OCI-LY1 (cell line): ENCODE results near the gene SRRM2.

Experiments
- H2AFZ ChIP-seq: fragments of 200-600 bp; sonication (generic), shearing (Covaris generic); 2 replicates; pipeline ENCODE4 v1.6.0; 2014; ENCODE audit warnings: antibody characterized with exemption, mild to moderate bottlenecking, low read length
- H3F3A ChIP-seq: fragments of 200-600 bp; sonication (generic), shearing (Covaris generic); 2 replicates; pipeline ENCODE4 v1.6.0; 2014; ENCODE audit warnings: mild to moderate bottlenecking, antibody characterized with exemption, low read length, moderate library complexity; ENCODE audit not compliant: insufficient read depth
- H3K27ac ChIP-seq: fragments of 200-600 bp; sonication (generic); 2 replicates; pipeline ENCODE4 v1.5.1; 2014; ENCODE audit warnings: low read length, mixed run types, mild to moderate bottlenecking, low read depth; ENCODE audit not compliant: poor library complexity, severe bottlenecking
- H3K27me3 ChIP-seq: fragments of 200-600 bp; sonication (generic); 2 replicates; pipeline ENCODE4 v1.6.0; 2014; ENCODE audit warnings: antibody characterized with exemption, mild to moderate bottlenecking, low read length, moderate library complexity; ENCODE audit not compliant: insufficient read depth
- H3K36me3 ChIP-seq: fragments of 200-600 bp; sonication (generic); 2 replicates; pipeline ENCODE4 v1.6.1; 2014; ENCODE audit warnings: mild to moderate bottlenecking, antibody characterized with exemption, low read length, moderate library complexity, mixed read lengths; ENCODE audit not compliant: insufficient read depth
- H3K4me1 ChIP-seq: fragments of 200-600 bp; sonication (generic); 2 replicates; pipeline ENCODE4 v1.5.1; 2014; ENCODE audit warnings: mild to moderate bottlenecking, low read length, moderate library complexity; ENCODE audit not compliant: insufficient read depth, severe bottlenecking
- H3K4me2 ChIP-seq: fragments of 200-600 bp; sonication (generic), shearing (Covaris generic); 2 replicates; pipeline ENCODE4 v1.6.1; 2014; ENCODE audit warnings: low read length
- H3K4me3 ChIP-seq: fragments of 200-600 bp; sonication (generic); 2 replicates; pipeline ENCODE4 v1.5.1; 2014; ENCODE audit warnings: low read length, low read depth, mild to moderate bottlenecking, mixed read lengths; ENCODE audit not compliant: poor library complexity, severe bottlenecking
- H3K79me2 ChIP-seq: fragments of 200-600 bp; shearing (Covaris generic); 2 replicates; pipeline ENCODE4 v1.6.1; 2016; ENCODE audit warnings: mixed run types, low read length, mixed read lengths; ENCODE audit not compliant: insufficient read depth
- H3K9ac ChIP-seq: fragments of 200-600 bp; sonication (generic), shearing (Covaris generic); 2 replicates; pipeline ENCODE4 v1.6.1; 2014; ENCODE audit warnings: mild to moderate bottlenecking, low read length, mixed read lengths
- H3K9me2 ChIP-seq: fragments of 200-600 bp; sonication (generic), shearing (Covaris generic); 2 replicates; pipeline ENCODE4 v1.6.1; 2014; ENCODE audit warnings: low read depth, mild to moderate bottlenecking, low read length, mixed read lengths
- H3K9me3 ChIP-seq: fragments of 200-600 bp; shearing (Covaris generic); 2 replicates; pipeline ENCODE4 v1.6.1; 2014; ENCODE audit warnings: low read length, mixed read lengths
- H4K20me1 ChIP-seq: fragments of 200-600 bp; sonication (generic), shearing (Covaris generic); 2 replicates; pipeline ENCODE4 v1.6.0; 2016; ENCODE audit warnings: mild to moderate bottlenecking, low read length; ENCODE audit not compliant: insufficient read depth
- EZH2 ChIP-seq: fragments of 200-600 bp; sonication (generic), shearing (Covaris generic); IDR thresholded peaks from 2 replicates; pipeline ENCODE4 v1.8.0; 2017; ENCODE audit warnings: borderline replicate concordance, mixed run types, mild to moderate bottlenecking, antibody characterized with exemption, low read length, moderate library complexity, mixed read lengths
- TF ChIP-seq, protein P1 (sequence below): fragments of 200-600 bp; sonication (generic), shearing (Covaris generic); IDR thresholded peaks from 2 replicates; pipeline ENCODE4 v1.5.1; 2017; ENCODE audit warnings: mild to moderate bottlenecking, antibody characterized with exemption, low read length, moderate library complexity, mixed read lengths

SRRM2 gene

GRCh38 chr16:2767140-2767731, 14.8 kb downstream of the SRRM2 start:
- H3K9ac ChIP-seq = no peak overlapping the region
- no peaks in the 10 kb centered on the region for H3K4me1 ChIP-seq
- no peak overlapping the region for H3K27ac ChIP-seq
- H3K9me2 ChIP-seq = no peaks in the 10 kb centered on the region
- no peaks in the 10 kb centered on the region for H3K9me3 ChIP-seq
- no peaks in the 10 kb centered on the region; the same call in 1 of the 2 replicates for H3F3A ChIP-seq
- no peaks in the 10 kb centered on the region for H3K79me2 ChIP-seq
- no peak overlapping the region for H3K4me3 ChIP-seq
- TF ChIP-seq, protein P1, sequence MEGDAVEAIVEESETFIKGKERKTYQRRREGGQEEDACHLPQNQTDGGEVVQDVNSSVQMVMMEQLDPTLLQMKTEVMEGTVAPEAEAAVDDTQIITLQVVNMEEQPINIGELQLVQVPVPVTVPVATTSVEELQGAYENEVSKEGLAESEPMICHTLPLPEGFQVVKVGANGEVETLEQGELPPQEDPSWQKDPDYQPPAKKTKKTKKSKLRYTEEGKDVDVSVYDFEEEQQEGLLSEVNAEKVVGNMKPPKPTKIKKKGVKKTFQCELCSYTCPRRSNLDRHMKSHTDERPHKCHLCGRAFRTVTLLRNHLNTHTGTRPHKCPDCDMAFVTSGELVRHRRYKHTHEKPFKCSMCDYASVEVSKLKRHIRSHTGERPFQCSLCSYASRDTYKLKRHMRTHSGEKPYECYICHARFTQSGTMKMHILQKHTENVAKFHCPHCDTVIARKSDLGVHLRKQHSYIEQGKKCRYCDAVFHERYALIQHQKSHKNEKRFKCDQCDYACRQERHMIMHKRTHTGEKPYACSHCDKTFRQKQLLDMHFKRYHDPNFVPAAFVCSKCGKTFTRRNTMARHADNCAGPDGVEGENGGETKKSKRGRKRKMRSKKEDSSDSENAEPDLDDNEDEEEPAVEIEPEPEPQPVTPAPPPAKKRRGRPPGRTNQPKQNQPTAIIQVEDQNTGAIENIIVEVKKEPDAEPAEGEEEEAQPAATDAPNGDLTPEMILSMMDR = no peak
- no peak for TF ChIP-seq EZH2
- H2AFZ ChIP-seq = no peak overlapping the region
- H3K4me2 ChIP-seq = no peak overlapping the region
- no peaks in the 10 kb centered on the region for H4K20me1 ChIP-seq
- no peaks in the 10 kb centered on the region for H3K27me3 ChIP-seq
- H3K36me3 ChIP-seq = peaks cover 100% of the 10 kb centered on the region

DNA sequence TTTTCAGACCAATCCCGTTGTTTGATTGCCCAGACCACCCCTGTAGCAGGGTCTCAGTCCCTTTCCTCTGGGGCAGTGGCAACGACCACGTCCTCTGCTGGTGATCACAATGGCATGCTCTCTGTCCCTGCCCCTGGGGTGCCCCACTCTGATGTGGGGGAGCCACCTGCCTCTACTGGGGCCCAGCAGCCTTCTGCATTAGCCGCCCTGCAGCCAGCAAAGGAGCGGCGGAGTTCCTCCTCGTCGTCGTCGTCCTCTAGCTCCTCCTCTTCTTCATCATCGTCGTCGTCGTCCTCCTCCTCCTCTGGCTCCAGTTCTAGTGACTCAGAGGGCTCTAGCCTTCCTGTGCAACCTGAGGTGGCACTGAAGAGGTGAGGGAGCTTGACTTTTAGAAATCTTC, 15.5 kb downstream of the SRRM2 start:
- Histone ChIP-seq H3K4me3 (no peak overlapping the region), H3K36me3 (peaks cover 99% of the 10 kb centered on the region), H3K27me3 (no peaks in the 10 kb centered on the region), H2AFZ (no peak overlapping the region), H3K4me1 (no peaks in the 10 kb centered on the region), H3K9ac (no peak overlapping the region), H3K79me2 (no peaks in the 10 kb centered on the region), H4K20me1 (no peaks in the 10 kb centered on the region), H3K9me3 (no peaks in the 10 kb centered on the region), H3F3A (no peaks in the 10 kb centered on the region; the same call in 1 of the 2 replicates), H3K27ac (no peak overlapping the region), H3K9me2 (no peaks in the 10 kb centered on the region), H3K4me2 (no peak overlapping the region)
- TF ChIP-seq, protein P1 = no peak
- TF ChIP-seq EZH2 = no peak

DNA sequence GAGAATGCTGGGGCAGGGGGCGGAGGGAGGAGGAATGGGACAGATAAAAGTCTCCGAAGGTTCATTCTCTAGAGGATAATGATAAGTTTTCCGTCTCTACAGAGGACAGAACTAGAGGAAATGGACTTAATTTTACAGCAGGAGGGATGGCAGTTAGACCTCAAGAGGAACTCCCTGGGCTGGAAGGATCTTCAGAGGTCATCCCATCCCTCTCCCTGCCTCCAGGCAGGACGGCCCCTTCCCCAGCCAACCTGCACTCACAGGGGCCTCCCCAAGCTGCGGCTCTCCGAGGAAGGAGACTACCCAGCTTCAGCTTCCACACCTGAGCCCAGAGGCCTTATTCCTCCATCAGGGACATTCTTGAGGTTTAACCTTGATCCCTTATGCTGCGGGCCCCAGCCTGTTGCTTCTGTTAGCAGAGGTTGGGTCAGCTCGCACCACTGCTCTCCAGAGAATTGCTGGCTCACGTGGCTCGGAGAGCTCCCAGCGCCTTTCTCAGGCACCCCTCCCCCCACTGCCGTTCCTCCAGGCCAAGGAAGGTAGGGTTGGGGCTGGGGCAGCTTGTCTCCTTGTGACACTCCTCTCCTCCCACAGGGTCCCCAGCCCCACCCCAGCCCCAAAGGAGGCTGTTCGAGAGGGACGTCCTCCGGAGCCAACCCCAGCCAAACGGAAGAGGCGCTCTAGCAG, 16.1 kb downstream of the SRRM2 start:
- Histone ChIP-seq H3K36me3 (peaks cover 99% of the 10 kb centered on the region), H3F3A (no peaks in the 10 kb centered on the region; the same call in 1 of the 2 replicates), H4K20me1 (no peaks in the 10 kb centered on the region), H3K4me1 (no peaks in the 10 kb centered on the region), H3K4me3 (no peak overlapping the region), H3K4me2 (no peak overlapping the region), H2AFZ (no peak overlapping the region), H3K79me2 (no peaks in the 10 kb centered on the region), H3K9me2 (no peaks in the 10 kb centered on the region), H3K9ac (no peak overlapping the region), H3K27me3 (no peaks in the 10 kb centered on the region), H3K9me3 (no peaks in the 10 kb centered on the region), H3K27ac (no peak overlapping the region)
- TF ChIP-seq, protein P1 = no peak
- no peak for TF ChIP-seq EZH2
